T-cell (primary cell): ENCODE measurements around the gene PICK1. TPM values are rescaled to one million over a fixed set of nuclear protein-coding genes. Genes with fewer than 3 reads are reported as not detected.

Experiments
- ATAC-seq, 4 experiments: fragments of 200-7000 bp in 3 of 4; fragments of 150-1000 bp in 1 of 4; cut with Tn5 transposase; replicated peaks in 1 of 4; 1 replicate in 3 of 4; 2 replicates in 1 of 4; pipeline ENCODE4 v1.10.0; 2021; ENCODE audit warnings: moderate library complexity in 3 of 4, mild to moderate bottlenecking in 2 of 4, moderate number of reproducible peaks in 1 of 4
- CTCF ChIA-PET, 2 donors: fragments of 300-600 bp; sonication (Branson Sonifier 250); formaldehyde crosslinking; loops; one replicate each; lab custom pipeline; 2022; ENCODE audit warnings: antibody characterized with exemption in 2 of 2; lab: Charles Lee
- POLR2A ChIA-PET, 2 donors: fragments of 300-600 bp; sonication (Branson Sonifier 250); formaldehyde crosslinking; loops; one replicate each; lab custom pipeline; 2022; ENCODE audit warnings: antibody characterized with exemption in 2 of 2; lab: Charles Lee
- DNase-seq, 35 experiments: peaks; one replicate each; pipeline versions ENCODE4 v3.0.0 to v3.0.0-alpha.2; 2013 to 2023
- H3K27ac ChIP-seq: one replicate; pipeline ENCODE4 v1.5.1; 2013; ENCODE audit warnings: low read length
- H3K27me3 ChIP-seq, 2 experiments: replicated peaks in 1 of 2; 1 replicate in 1 of 2; 2 replicates in 1 of 2; pipeline versions ENCODE4 v1.6.1 to v1.7.0; 2013; ENCODE audit warnings: low read length in 1 of 2, mixed read lengths in 1 of 2; ENCODE audit not compliant: control insufficient read depth in 2 of 2, insufficient read depth in 2 of 2; ENCODE audit errors: extremely low read depth in 1 of 2
- H3K36me3 ChIP-seq, 2 donors: 1 replicate in 1 of 2; 2 replicates in 1 of 2; pipeline versions ENCODE4 v1.6.1 to v1.7.0; 2013; ENCODE audit warnings: low read length in 1 of 2; ENCODE audit not compliant: control insufficient read depth in 2 of 2, insufficient read depth in 1 of 2; ENCODE audit errors: extremely low read depth in 1 of 2
- H3K4me1 ChIP-seq, 2 experiments: 1 replicate in 1 of 2; 2 replicates in 1 of 2; pipeline versions ENCODE4 v1.6.1 to v1.7.0; 2013; ENCODE audit warnings: low read length in 2 of 2, mixed read lengths in 1 of 2; ENCODE audit not compliant: insufficient read depth in 2 of 2, control insufficient read depth in 1 of 2; ENCODE audit errors: extremely low read depth in 1 of 2
- H3K4me3 ChIP-seq, 2 donors: 1 replicate in 1 of 2; 2 replicates in 1 of 2; pipeline versions ENCODE4 v1.5.1 to v1.7.0; 2013; ENCODE audit warnings: mild to moderate bottlenecking in 2 of 2, low read length in 1 of 2, moderate library complexity in 1 of 2; ENCODE audit not compliant: control insufficient read depth in 1 of 2; ENCODE audit errors: extremely low read depth in 1 of 2
- H3K9me3 ChIP-seq: 2 replicates; pipeline ENCODE4 v1.7.0; 2013
- H3K27ac Mint-ChIP-seq, 2 donors: one replicate each; pipeline ENCODE4 v1.8.0; 2020 to 2021; ENCODE audit warnings: mild to moderate bottlenecking in 2 of 2, mixed read lengths in 2 of 2
- H3K27me3 Mint-ChIP-seq, 2 donors: one replicate each; pipeline ENCODE4 v1.8.0; 2021 to 2022; ENCODE audit warnings: mixed read lengths in 2 of 2
- H3K36me3 Mint-ChIP-seq: one replicate; pipeline ENCODE4 v1.8.0; 2021; ENCODE audit warnings: mixed read lengths
- H3K4me1 Mint-ChIP-seq, 3 donors: one replicate each; pipeline ENCODE4 v1.8.0; 2020 to 2022; ENCODE audit warnings: mixed read lengths in 3 of 3, mild to moderate bottlenecking in 1 of 3
- H3K4me3 Mint-ChIP-seq, 3 donors: one replicate each; pipeline ENCODE4 v1.8.0; 2020 to 2022; ENCODE audit warnings: mild to moderate bottlenecking in 3 of 3, mixed read lengths in 3 of 3, moderate library complexity in 3 of 3
- H3K9me3 Mint-ChIP-seq, 3 donors: one replicate each; pipeline ENCODE4 v1.8.0; 2020 to 2022; ENCODE audit warnings: mixed read lengths in 3 of 3
- WGBS: methylation state at CpG from one replicate; pipeline ENCODE4 v1.1.5; 2013; ENCODE audit warnings: missing lambda C conversion rate; ENCODE audit not compliant: insufficient coverage; 5-methylcytosine and 5-hydroxymethylcytosine counted together
- total RNA-seq, 35 experiments: library from RNA in 6 of 35; stranded (reverse) in 6 of 35; fragments of 120-200 nt in 1 of 35; gene quantifications; one replicate each; pipeline versions ENCODE4 v1.2.1 to v1.2.4 and lab custom pipeline; 2013 to 2026

The PICK1 gene
- total RNA-seq, 5 donors from 2014 or later (not counting 1 experiment from before 2014, with no cell fraction given): 26.4 to 32.0 (median 27.7) TPM

GRCh38 chr22:38120359-38121110 lies 63.3 kb downstream of the PICK1 start:
- Histone ChIP-seq H3K4me1 (no peaks in the 10 kb centered on the region), H3K4me3 (no peak overlapping the region), H3K27me3 (no peaks in the 10 kb centered on the region), H3K36me3 (peaks cover 5 to 13% of the 10 kb centered on the region in 2 donors), H3K27ac (no peak overlapping the region), H3K9me3 (no peaks in the 10 kb centered on the region)
- Mint-ChIP-seq H3K9me3 (no peaks in the 10 kb centered on the region), H3K27ac (no peak overlapping the region), H3K27me3 (no peaks in the 10 kb centered on the region), H3K4me3 (no peak overlapping the region), H3K4me1 (no peaks in the 10 kb centered on the region), H3K36me3 (peaks cover 10% of the 10 kb centered on the region)
- ChIA-PET CTCF (no interaction called here), POLR2A (no interaction called here)
- 97% methylated on average over 26 of the region's 28 CpGs for WGBS
- DNase-seq (no peak), ATAC-seq (no peak)

- H3K27ac Mint-ChIP-seq: no peak overlapping the region
- no peaks in the 10 kb centered on the region for H3K27me3 ChIP-seq
- no peaks in the 10 kb centered on the region for H3K9me3 Mint-ChIP-seq
- WGBS: 86% methylated on average over 2 of the region's 6 CpGs
- peaks cover 19% of the 10 kb centered on the region for H3K36me3 Mint-ChIP-seq
- no peaks in the 10 kb centered on the region for H3K27me3 Mint-ChIP-seq
- no peaks in the 10 kb centered on the region for H3K4me1 ChIP-seq
- CTCF ChIA-PET: no interaction called here
- peaks cover 13 to 18% of the 10 kb centered on the region in 2 donors for H3K36me3 ChIP-seq
- no peak for ATAC-seq
- no peaks in the 10 kb centered on the region for H3K9me3 ChIP-seq
- H3K27ac ChIP-seq: no peak overlapping the region
- no peak overlapping the region for H3K4me3 ChIP-seq
- H3K4me1 Mint-ChIP-seq: no peaks in the 10 kb centered on the region
- POLR2A ChIA-PET: no interaction called here
- H3K4me3 Mint-ChIP-seq: no peak overlapping the region
- no peak for DNase-seq
Measured at GRCh38 chr22:38122616-38123015, 65.4 kb downstream of the PICK1 start.

- Mint-ChIP-seq H3K27me3 (no peaks in the 10 kb centered on the region), H3K4me3 (no peak overlapping the region), H3K27ac (no peak overlapping the region), H3K4me1 (no peaks in the 10 kb centered on the region), H3K9me3 (no peaks in the 10 kb centered on the region), H3K36me3 (peaks cover 20% of the 10 kb centered on the region)
- DNase-seq (no peak), ATAC-seq (no peak)
- Histone ChIP-seq H3K27ac (no peak overlapping the region), H3K4me3 (no peak overlapping the region), H3K4me1 (no peaks in the 10 kb centered on the region), H3K27me3 (no peaks in the 10 kb centered on the region), H3K9me3 (no peaks in the 10 kb centered on the region), H3K36me3 (peaks cover 23 to 36% of the 10 kb centered on the region in 2 donors)
- ChIA-PET POLR2A (interaction anchor here in 1 of 2 donors (0.5 kb wide), 1 partner anchor 1082 kb away, joined by 8 read pairs; no protein-coding TSS in a partner anchor), CTCF (no interaction called here)
- WGBS: 88% methylated on average over 15 of the region's 21 CpGs
Measured at GRCh38 chr22:38124236-38124974, 67.2 kb downstream of the PICK1 start.

GRCh38 chr22:38125038-38125610 lies 67.9 kb downstream of the PICK1 start:
- peaks cover 25 to 42% of the 10 kb centered on the region in 2 donors for H3K36me3 ChIP-seq
- CTCF ChIA-PET: no interaction called here
- no peak for ATAC-seq
- DNase-seq: no peak
- WGBS: 97% methylated on average over 6 of the region's 14 CpGs
- Mint-ChIP-seq H3K9me3 (no peaks in the 10 kb centered on the region), H3K27ac (no peak overlapping the region), H3K27me3 (no peaks in the 10 kb centered on the region), H3K36me3 (peaks cover 15% of the 10 kb centered on the region), H3K4me1 (no peaks in the 10 kb centered on the region), H3K4me3 (no peak overlapping the region)
- POLR2A ChIA-PET: no interaction called here
- H3K4me1 ChIP-seq: no peaks in the 10 kb centered on the region
- H3K4me3 ChIP-seq: no peak overlapping the region
- H3K9me3 ChIP-seq: no peaks in the 10 kb centered on the region
- no peaks in the 10 kb centered on the region for H3K27me3 ChIP-seq
- no peak overlapping the region for H3K27ac ChIP-seq

Other genes with a start within 250 kb of the PICK1 start
- 1 to 10 TPM; 1.2 to 3.5 (median 2.3) TPM for gene GCAT, start 249.5 kb upstream of the PICK1 start, total RNA-seq
- gene GALR3, start 234.0 kb upstream of the PICK1 start, total RNA-seq: not detected
- 10 to 100 TPM; 19.9 to 29.7 (median 25.9) TPM for gene ANKRD54, start 213.1 kb upstream of the PICK1 start, total RNA-seq
- 100 to 1,000 TPM; 428 to 516 (median 483) TPM for gene EIF3L, start 208.0 kb upstream of the PICK1 start, total RNA-seq
- 10 to 100 TPM; 23.6 to 39.0 (median 34.3) TPM for gene MICALL1, start 151.1 kb upstream of the PICK1 start, total RNA-seq
- not detected for gene C22orf23, start 103.8 kb upstream of the PICK1 start, total RNA-seq
- 10 to 100 TPM; 31.4 to 54.5 (median 49.4) TPM for gene POLR2F, start 103.7 kb upstream of the PICK1 start, total RNA-seq
- not detected for gene SOX10, start 72.8 kb upstream of the PICK1 start, total RNA-seq
- gene SLC16A8, start 26.8 kb downstream of the PICK1 start, total RNA-seq: under 1 TPM in 1 of 5 donors, not detected in 4; 0.19 TPM
- 1 to 10 TPM; 1.3 to 4.4 (median 3.2) TPM for gene BAIAP2L2, start 53.3 kb downstream of the PICK1 start, total RNA-seq
- 100 to 1,000 TPM in 4 of 5 donors, 10 to 100 TPM in 1; 93.6 to 197 (median 162) TPM for gene PLA2G6, start 124.4 kb downstream of the PICK1 start, total RNA-seq
- 10 to 100 TPM in 2 of 5 donors, 1 to 10 TPM in 3; 6.5 to 49.9 (median 9.6) TPM for gene MAFF, start 144.6 kb downstream of the PICK1 start, total RNA-seq
- 10 to 100 TPM; 30.8 to 41.3 (median 35.8) TPM for gene TMEM184B, start 215.6 kb downstream of the PICK1 start, total RNA-seq